Measurements from ENCODE around the gene SLC22A23.
A peak's percentile ranks its signal among the peaks of the same experiment; 100 is the strongest.

The SLC22A23 gene

DNA sequence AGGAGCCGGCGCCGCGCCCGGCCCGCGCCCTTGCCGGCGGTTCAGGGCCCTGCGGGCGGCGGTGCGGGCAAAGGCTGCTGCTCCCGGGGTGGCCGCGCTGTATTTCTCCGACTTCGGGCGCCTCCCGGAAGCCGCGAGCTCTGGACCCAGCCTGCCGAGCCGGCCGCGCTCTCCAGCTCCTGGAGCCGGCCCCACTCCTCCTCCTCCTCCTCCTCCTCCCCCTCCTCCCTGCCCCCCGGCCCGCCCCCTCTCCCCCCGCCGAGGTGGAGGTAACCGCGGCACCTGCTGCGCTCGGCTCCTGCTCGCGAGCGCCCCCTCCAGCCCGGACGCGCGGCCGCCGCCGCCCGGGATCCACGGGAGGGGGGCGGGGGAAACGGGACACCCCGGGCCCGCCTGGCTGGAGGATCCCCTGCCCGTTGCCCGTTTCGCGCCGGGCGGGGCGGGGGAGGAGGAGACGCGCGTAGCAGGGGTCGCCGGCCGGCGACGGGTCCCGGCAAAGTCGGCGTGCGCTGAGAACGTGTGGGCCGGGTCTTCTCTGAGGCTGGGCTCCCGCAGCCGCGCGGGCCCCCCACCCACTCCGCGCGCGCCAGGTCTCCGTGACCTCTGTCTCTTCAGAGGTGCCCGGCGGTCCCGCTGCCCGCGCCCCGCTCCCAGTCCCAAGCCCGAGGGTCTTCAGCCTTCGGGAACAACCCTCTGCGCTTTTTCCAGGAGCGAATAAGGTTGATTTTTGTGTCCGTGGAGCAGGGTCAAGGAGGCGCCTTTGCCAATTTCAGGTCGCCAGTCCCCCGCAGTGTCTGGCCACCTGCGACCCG is at the start of gene SLC22A23 (continued):
- TF ChIP-seq, protein P1, sequence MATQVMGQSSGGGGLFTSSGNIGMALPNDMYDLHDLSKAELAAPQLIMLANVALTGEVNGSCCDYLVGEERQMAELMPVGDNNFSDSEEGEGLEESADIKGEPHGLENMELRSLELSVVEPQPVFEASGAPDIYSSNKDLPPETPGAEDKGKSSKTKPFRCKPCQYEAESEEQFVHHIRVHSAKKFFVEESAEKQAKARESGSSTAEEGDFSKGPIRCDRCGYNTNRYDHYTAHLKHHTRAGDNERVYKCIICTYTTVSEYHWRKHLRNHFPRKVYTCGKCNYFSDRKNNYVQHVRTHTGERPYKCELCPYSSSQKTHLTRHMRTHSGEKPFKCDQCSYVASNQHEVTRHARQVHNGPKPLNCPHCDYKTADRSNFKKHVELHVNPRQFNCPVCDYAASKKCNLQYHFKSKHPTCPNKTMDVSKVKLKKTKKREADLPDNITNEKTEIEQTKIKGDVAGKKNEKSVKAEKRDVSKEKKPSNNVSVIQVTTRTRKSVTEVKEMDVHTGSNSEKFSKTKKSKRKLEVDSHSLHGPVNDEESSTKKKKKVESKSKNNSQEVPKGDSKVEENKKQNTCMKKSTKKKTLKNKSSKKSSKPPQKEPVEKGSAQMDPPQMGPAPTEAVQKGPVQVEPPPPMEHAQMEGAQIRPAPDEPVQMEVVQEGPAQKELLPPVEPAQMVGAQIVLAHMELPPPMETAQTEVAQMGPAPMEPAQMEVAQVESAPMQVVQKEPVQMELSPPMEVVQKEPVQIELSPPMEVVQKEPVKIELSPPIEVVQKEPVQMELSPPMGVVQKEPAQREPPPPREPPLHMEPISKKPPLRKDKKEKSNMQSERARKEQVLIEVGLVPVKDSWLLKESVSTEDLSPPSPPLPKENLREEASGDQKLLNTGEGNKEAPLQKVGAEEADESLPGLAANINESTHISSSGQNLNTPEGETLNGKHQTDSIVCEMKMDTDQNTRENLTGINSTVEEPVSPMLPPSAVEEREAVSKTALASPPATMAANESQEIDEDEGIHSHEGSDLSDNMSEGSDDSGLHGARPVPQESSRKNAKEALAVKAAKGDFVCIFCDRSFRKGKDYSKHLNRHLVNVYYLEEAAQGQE (tag by site-specific recombination; IDR thresholded peaks at IDR 0.05): 0 out of 2 replicates have a peak, but pooled peaks have one; percentile 12
- TF ChIP-seq WT1 (tag by site-specific recombination; IDR thresholded peaks at IDR 0.05) (peak; percentile 26; the same call in 1 of the 2 replicates), ZBTB7A (tag by site-specific recombination; IDR thresholded peaks at IDR 0.05; ENCODE audit: low read depth) (peak; percentile 83)

DNA sequence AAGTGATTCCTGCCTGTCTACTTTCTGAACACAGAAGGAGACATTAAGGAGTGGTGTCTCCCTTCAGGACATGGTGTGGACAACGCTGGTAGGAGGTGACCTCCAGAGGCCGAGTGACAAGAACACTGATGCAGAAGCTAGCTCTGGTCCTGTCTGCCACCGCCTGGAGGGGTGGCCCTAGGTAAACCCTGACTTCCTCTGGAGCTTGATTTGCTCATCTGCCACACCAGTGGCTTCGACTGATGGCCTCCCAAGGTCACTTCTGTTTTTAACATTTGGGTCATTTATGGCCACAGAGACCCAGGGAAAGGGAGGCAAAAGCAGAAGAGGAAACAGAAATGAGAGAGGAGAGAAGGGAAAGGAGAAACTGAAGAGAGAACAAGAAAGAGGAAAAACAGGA is 49.4 kb upstream of the SLC22A23 start:
- ChIA-PET POLR2A (no interaction called here), CTCF (no interaction called here)
- Histone ChIP-seq H3K4me1 (ENCODE audit: control insufficient read depth, insufficient read depth, low read length) (peaks cover 23% of the 10 kb centered on the region), H3K36me3 (ENCODE audit: control insufficient read depth in 2 of 2, insufficient read depth in 1 of 2, low read length in 2 of 2) (no peaks in the 10 kb centered on the region), H3K4me3 (ENCODE audit: low read depth, low read length) (no peak overlapping the region), H3K9me3 (ENCODE audit: control insufficient read depth, insufficient read depth, low read depth, low read length) (no peaks in the 10 kb centered on the region), H3K27ac (ENCODE audit: extremely low read depth, low read depth, low read length) (no peak overlapping the region)
- TF ChIP-seq ZNF621 (tag by site-specific recombination; IDR thresholded peaks at IDR 0.05) (no peak), ZNF76 (tag by site-specific recombination; IDR thresholded peaks at IDR 0.05; ENCODE audit: borderline replicate concordance, low read depth) (no peak), SCRT1 (tag by site-specific recombination; IDR thresholded peaks at IDR 0.05; ENCODE audit: borderline replicate concordance) (no peak), ZNF677 (tag by site-specific recombination; IDR thresholded peaks at IDR 0.05) (no peak), MZF1 (tag by site-specific recombination; IDR thresholded peaks at IDR 0.05; ENCODE audit: borderline replicate concordance) (no peak), ZNF654 (tag by site-specific recombination; IDR thresholded peaks at IDR 0.05; ENCODE audit: low read depth) (no peak), REPIN1 (tag by site-specific recombination; IDR thresholded peaks at IDR 0.05; ENCODE audit: low read depth) (no peak), MYNN (tag by site-specific recombination; IDR thresholded peaks at IDR 0.05; ENCODE audit: borderline replicate concordance) (no peak), ZNF501 (tag by site-specific recombination; IDR thresholded peaks at IDR 0.05) (no peak), ZNF132 (tag by site-specific recombination; IDR thresholded peaks at IDR 0.05; ENCODE audit: borderline replicate concordance) (no peak), ZNF544 (tag by site-specific recombination; IDR thresholded peaks at IDR 0.05) (no peak), EGR2 (tag by site-specific recombination; IDR thresholded peaks at IDR 0.05; ENCODE audit: low read depth) (no peak)
- TF ChIP-seq, protein P2, sequence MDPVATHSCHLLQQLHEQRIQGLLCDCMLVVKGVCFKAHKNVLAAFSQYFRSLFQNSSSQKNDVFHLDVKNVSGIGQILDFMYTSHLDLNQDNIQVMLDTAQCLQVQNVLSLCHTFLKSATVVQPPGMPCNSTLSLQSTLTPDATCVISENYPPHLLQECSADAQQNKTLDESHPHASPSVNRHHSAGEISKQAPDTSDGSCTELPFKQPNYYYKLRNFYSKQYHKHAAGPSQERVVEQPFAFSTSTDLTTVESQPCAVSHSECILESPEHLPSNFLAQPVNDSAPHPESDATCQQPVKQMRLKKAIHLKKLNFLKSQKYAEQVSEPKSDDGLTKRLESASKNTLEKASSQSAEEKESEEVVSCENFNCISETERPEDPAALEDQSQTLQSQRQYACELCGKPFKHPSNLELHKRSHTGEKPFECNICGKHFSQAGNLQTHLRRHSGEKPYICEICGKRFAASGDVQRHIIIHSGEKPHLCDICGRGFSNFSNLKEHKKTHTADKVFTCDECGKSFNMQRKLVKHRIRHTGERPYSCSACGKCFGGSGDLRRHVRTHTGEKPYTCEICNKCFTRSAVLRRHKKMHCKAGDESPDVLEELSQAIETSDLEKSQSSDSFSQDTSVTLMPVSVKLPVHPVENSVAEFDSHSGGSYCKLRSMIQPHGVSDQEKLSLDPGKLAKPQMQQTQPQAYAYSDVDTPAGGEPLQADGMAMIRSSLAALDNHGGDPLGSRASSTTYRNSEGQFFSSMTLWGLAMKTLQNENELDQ (tag by site-specific recombination; IDR thresholded peaks at IDR 0.05; ENCODE audit: low read depth): no peak
- TF ChIP-seq, protein P3, sequence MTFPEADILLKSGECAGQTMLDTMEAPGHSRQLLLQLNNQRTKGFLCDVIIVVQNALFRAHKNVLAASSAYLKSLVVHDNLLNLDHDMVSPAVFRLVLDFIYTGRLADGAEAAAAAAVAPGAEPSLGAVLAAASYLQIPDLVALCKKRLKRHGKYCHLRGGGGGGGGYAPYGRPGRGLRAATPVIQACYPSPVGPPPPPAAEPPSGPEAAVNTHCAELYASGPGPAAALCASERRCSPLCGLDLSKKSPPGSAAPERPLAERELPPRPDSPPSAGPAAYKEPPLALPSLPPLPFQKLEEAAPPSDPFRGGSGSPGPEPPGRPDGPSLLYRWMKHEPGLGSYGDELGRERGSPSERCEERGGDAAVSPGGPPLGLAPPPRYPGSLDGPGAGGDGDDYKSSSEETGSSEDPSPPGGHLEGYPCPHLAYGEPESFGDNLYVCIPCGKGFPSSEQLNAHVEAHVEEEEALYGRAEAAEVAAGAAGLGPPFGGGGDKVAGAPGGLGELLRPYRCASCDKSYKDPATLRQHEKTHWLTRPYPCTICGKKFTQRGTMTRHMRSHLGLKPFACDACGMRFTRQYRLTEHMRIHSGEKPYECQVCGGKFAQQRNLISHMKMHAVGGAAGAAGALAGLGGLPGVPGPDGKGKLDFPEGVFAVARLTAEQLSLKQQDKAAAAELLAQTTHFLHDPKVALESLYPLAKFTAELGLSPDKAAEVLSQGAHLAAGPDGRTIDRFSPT (tag by site-specific recombination; IDR thresholded peaks at IDR 0.05): no peak
- TF ChIP-seq, protein P4, sequence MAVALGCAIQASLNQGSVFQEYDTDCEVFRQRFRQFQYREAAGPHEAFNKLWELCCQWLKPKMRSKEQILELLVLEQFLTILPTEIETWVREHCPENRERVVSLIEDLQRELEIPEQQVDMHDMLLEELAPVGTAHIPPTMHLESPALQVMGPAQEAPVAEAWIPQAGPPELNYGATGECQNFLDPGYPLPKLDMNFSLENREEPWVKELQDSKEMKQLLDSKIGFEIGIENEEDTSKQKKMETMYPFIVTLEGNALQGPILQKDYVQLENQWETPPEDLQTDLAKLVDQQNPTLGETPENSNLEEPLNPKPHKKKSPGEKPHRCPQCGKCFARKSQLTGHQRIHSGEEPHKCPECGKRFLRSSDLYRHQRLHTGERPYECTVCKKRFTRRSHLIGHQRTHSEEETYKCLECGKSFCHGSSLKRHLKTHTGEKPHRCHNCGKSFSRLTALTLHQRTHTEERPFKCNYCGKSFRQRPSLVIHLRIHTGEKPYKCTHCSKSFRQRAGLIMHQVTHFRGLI (tag by site-specific recombination; IDR thresholded peaks at IDR 0.05): no peak
- TF ChIP-seq, protein P5, sequence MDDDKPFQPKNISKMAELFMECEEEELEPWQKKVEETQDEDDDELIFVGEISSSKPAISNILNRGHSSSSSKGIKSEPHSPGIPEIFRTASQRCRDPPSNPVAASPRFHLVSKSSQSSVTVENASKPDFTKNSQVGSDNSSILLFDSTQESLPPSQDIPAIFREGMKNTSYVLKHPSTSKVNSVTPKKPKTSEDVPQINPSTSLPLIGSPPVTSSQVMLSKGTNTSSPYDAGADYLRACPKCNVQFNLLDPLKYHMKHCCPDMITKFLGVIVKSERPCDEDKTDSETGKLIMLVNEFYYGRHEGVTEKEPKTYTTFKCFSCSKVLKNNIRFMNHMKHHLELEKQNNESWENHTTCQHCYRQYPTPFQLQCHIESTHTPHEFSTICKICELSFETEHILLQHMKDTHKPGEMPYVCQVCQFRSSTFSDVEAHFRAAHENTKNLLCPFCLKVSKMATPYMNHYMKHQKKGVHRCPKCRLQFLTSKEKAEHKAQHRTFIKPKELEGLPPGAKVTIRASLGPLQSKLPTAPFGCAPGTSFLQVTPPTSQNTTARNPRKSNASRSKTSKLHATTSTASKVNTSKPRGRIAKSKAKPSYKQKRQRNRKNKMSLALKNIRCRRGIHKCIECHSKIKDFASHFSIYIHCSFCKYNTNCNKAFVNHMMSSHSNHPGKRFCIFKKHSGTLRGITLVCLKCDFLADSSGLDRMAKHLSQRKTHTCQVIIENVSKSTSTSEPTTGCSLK (tag by site-specific recombination; IDR thresholded peaks at IDR 0.05): no peak
- TF ChIP-seq, protein P6, sequence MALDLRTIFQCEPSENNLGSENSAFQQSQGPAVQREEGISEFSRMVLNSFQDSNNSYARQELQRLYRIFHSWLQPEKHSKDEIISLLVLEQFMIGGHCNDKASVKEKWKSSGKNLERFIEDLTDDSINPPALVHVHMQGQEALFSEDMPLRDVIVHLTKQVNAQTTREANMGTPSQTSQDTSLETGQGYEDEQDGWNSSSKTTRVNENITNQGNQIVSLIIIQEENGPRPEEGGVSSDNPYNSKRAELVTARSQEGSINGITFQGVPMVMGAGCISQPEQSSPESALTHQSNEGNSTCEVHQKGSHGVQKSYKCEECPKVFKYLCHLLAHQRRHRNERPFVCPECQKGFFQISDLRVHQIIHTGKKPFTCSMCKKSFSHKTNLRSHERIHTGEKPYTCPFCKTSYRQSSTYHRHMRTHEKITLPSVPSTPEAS (tag by site-specific recombination; IDR thresholded peaks at IDR 0.05): no peak
- TF ChIP-seq, protein P7, sequence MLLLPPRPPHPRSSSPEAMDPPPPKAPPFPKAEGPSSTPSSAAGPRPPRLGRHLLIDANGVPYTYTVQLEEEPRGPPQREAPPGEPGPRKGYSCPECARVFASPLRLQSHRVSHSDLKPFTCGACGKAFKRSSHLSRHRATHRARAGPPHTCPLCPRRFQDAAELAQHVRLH (tag by site-specific recombination; IDR thresholded peaks at IDR 0.05): no peak
